Pancreas (tissue), 10 donors: ENCODE measurements around the gene COL20A1. TPM values are rescaled to one million over a fixed set of nuclear protein-coding genes. Genes with fewer than 3 reads are reported as not detected.

Experiments
- ATAC-seq, 4 donors: fragments of 200-7000 bp; cut with Tn5 transposase; one replicate each; pipeline versions ENCODE4 v1.8.0 to v1.9.1; 2020; ENCODE audit warnings: mild to moderate bottlenecking in 4 of 4, moderate library complexity in 4 of 4
- DNase-seq, 6 donors: peaks; one replicate each; pipeline ENCODE4 v3.0.0-alpha.2; 2020
- FAIRE-seq: peaks from 2 replicates; lab custom pipeline; 2012; peaks lifted over from hg19 to GRCh38; lab: Jason Lieb, UNC
- H3K27ac ChIP-seq, 4 donors: fragments of 200-600 bp; sonication (generic); 1 replicate in 3 of 4; 2 replicates in 1 of 4; pipeline versions ENCODE4 v1.5.0 to v1.8.0; 2020
- H3K27me3 ChIP-seq, 4 donors: fragments of 200-600 bp; one replicate each; pipeline ENCODE4 v1.8.0; 2021
- H3K36me3 ChIP-seq, 3 donors: fragments of 200-600 bp; sonication (generic) in 1 of 3; one replicate each; pipeline versions ENCODE4 v1.5.0 to v1.8.0; 2020 to 2021
- H3K4me1 ChIP-seq, 3 donors: fragments of 200-600 bp; one replicate each; pipeline ENCODE4 v1.8.0; 2021
- H3K4me3 ChIP-seq, 4 donors: fragments of 200-600 bp; sonication (generic) in 2 of 4; one replicate each; pipeline versions ENCODE4 v1.5.0 to v1.8.0; 2020 to 2021
- H3K9me3 ChIP-seq, 4 donors: fragments of 200-600 bp; one replicate each; pipeline ENCODE4 v1.8.0; 2021
- WGBS, 2 donors: extraction: QIAGEN DNeasy Blood & Tissue Kit; methylation state at CpG; one replicate each; pipeline ENCODE4 v1.1.7; 2013; 5-methylcytosine and 5-hydroxymethylcytosine counted together
- intact Hi-C, 3 donors: fragments of 100-400 bp; cut with DNase I; formaldehyde crosslinking; loops; one replicate each; pipeline versions ENCODE4 v1.11.1 to v1.14.2; 2022
- polyA plus RNA-seq, 2 donors: library from polyadenylated mRNA; stranded (reverse); fragments of 200-250 nt; gene quantifications; one replicate each; pipeline ENCODE4 v1.2.3, GENCODE V29; 2013
- total RNA-seq, 6 donors: library from RNA; stranded (reverse); fragmentation: NEBNext Ultra II Directional in 4 of 6; extraction: Animal tissue kit (Norgen Biotek cat#: 25700) in 4 of 6; gene quantifications; one replicate each; pipeline versions ENCODE4 v1.2.1 to v1.2.4, GENCODE V29; 2021 to 2023
- TF ChIP-seq, protein P1 (sequence below), 4 donors: fragments of 200-600 bp; sonication (generic) in 3 of 4; IDR thresholded peaks; one replicate each; pipeline versions ENCODE4 v1.5.0 to v1.8.0; 2021; ENCODE audit warnings: antibody characterized with exemption in 4 of 4
- donor health status: healthy with polysubstance abuse.
- donor health status: DM: no; HTN: no; CAD: no; lungs with moderate emphysema.
- donor health status: DM: no; HTN: no; CAD: no.
- donor health status: control.
- donor health status: control.
- donor health status: Bipolar disorder and iron deficiency.
- donor health status: DM: yes; HTN: yes; CAD: no.
- donor health status: DM: no; HTN: no; CAD: no.
- donor health status: DM: no; HTN: no; CAD: no.
- donor health status: DM: yes; HTN: yes; CAD: no.

The COL20A1 gene
- total and polyA plus RNA-seq, 8 donors: 0.05 TPM; not detected in 7

GRCh38 chr20:63295422-63295821 is 2.4 kb downstream of the COL20A1 start:
- intact Hi-C loops: no loop called here
- peak in 2 of 6 donors; percentile 5 to 40 for DNase-seq
- Histone ChIP-seq H3K4me1 (no peaks in the 10 kb centered on the region), H3K9me3 (no peaks in the 10 kb centered on the region), H3K36me3 (no peaks in the 10 kb centered on the region), H3K4me3 (no peak overlapping the region), H3K27me3 (peaks cover 0 to 9% (median 0%) of the 10 kb centered on the region in 4 donors), H3K27ac (no peak overlapping the region)
- ATAC-seq: no peak
- TF ChIP-seq, protein P1, sequence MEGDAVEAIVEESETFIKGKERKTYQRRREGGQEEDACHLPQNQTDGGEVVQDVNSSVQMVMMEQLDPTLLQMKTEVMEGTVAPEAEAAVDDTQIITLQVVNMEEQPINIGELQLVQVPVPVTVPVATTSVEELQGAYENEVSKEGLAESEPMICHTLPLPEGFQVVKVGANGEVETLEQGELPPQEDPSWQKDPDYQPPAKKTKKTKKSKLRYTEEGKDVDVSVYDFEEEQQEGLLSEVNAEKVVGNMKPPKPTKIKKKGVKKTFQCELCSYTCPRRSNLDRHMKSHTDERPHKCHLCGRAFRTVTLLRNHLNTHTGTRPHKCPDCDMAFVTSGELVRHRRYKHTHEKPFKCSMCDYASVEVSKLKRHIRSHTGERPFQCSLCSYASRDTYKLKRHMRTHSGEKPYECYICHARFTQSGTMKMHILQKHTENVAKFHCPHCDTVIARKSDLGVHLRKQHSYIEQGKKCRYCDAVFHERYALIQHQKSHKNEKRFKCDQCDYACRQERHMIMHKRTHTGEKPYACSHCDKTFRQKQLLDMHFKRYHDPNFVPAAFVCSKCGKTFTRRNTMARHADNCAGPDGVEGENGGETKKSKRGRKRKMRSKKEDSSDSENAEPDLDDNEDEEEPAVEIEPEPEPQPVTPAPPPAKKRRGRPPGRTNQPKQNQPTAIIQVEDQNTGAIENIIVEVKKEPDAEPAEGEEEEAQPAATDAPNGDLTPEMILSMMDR (IDR thresholded peaks at IDR 0.05): no peak
- no peak for FAIRE-seq
- WGBS, 2 donors: 18 to 20% methylated on average over 17 of the region's 17 CpGs

DNA sequence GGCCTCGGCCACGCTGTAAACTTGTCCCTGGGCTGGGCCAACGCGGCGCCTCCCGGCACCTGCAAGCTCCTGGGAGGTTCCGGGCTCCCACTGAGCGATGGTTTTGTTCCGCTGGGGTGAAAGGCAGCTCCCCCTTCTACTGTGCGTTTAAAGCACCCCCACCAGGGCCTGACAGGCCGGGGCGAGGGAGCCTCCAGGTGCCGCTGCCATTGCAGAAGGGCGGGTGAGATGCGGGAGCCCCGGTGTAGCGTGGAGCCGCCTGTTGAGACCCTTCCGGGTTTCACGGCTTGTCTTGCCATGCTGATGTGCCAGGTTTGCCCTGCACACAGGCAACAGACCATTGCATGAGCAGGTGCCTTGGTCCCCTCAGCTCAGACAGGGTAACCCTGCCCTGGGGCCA is 2.9 kb downstream of the COL20A1 start:
- ATAC-seq: no peak
- Histone ChIP-seq H3K9me3 (no peaks in the 10 kb centered on the region), H3K4me3 (no peak overlapping the region), H3K27ac (no peak overlapping the region), H3K27me3 (peaks cover 0 to 9% (median 0%) of the 10 kb centered on the region in 4 donors), H3K4me1 (no peaks in the 10 kb centered on the region), H3K36me3 (no peaks in the 10 kb centered on the region)
- TF ChIP-seq, protein P1 (IDR thresholded peaks at IDR 0.05): no peak
- DNase-seq: peak in 2 of 6 donors; percentile 11 to 39
- FAIRE-seq: no peak
- 11 to 12% methylated on average over 20 of the region's 20 CpGs for WGBS, 2 donors
- intact Hi-C loops: no loop called here

DNA sequence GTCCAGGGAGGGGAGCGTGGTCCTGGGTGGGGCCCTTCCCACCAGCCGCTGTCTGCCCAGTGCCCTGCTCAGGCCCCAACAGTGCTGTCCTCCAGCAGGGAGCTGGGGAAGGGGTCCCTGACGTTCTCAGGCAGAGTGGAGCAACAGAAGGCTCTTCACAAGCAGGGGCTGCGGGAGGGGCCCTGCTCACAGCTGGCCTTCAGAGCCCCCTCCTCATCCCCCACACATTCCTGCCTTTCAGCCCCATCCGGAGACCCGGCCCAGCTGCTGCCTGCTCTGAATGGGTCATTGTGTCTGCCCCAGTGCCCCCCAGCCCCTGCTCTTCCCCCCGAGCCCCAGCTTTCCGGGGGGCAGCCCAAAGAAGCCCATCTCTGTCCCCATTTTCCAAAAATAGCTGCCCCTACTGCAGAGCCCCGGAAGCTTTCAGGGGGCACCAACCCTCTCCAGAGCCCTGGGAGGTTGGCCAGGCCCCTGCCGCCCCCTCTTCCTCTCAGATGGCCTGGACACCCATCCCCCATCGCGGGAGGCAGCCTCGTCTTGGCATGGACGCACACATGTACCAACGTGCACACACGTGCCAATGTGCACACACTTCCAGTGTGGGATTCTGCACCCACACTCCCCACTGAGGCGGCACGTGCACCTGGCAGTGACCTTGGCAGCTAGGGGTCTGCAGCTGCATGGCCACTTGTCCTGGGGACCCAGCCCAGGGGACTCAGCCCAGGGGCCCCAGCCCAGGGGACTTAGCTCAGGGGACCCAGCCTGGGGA is 3.7 kb downstream of the COL20A1 start:
- TF ChIP-seq, protein P1 (IDR thresholded peaks at IDR 0.05): no peak
- intact Hi-C loops: no loop called here
- FAIRE-seq: no peak
- Histone ChIP-seq H3K9me3 (no peaks in the 10 kb centered on the region), H3K4me3 (no peak overlapping the region), H3K36me3 (no peaks in the 10 kb centered on the region), H3K27me3 (peaks cover 0 to 9% (median 0%) of the 10 kb centered on the region in 4 donors), H3K27ac (no peak overlapping the region), H3K4me1 (no peaks in the 10 kb centered on the region)
- DNase-seq: peak in 1 of 6 donors; percentile 69
- no peak for ATAC-seq
- 18 to 23% methylated on average over 17 to 18 of the region's 18 CpGs for WGBS, 2 donors

- peaks cover 0 to 12% (median 0%) of the 10 kb centered on the region in 4 donors for H3K27me3 ChIP-seq
- FAIRE-seq (no peak), ATAC-seq (no peak), DNase-seq (peak in 1 of 6 donors; percentile 72)
- intact Hi-C loops: no loop called here
- WGBS, 2 donors: 45 to 48% methylated on average over 10 to 11 of the region's 11 CpGs
- H3K4me3 ChIP-seq: no peak overlapping the region
- TF ChIP-seq, protein P1 (IDR thresholded peaks at IDR 0.05): no peak
- no peaks in the 10 kb centered on the region for H3K9me3 ChIP-seq
- H3K4me1 ChIP-seq: no peaks in the 10 kb centered on the region
- no peaks in the 10 kb centered on the region for H3K36me3 ChIP-seq
- no peak overlapping the region for H3K27ac ChIP-seq
Observed at GRCh38 chr20:63297371-63297781, 4.4 kb downstream of the COL20A1 start.
